CD14-positive monocyte (primary cell): Measurements from ENCODE around the gene SCAMP3. TPM values are rescaled to one million over a fixed set of nuclear protein-coding genes. Genes with fewer than 3 reads are reported as not detected.

Experiments
- DNase-seq, 3 donors: peaks; one replicate each; pipeline ENCODE4 v3.0.0-alpha.2; 2011 to 2022
- H2AFZ ChIP-seq: 2 replicates; pipeline ENCODE4 v1.6.0; 2012; ENCODE audit warnings: mild to moderate bottlenecking, low read depth, low read length, inconsistent platforms; ENCODE audit not compliant: insufficient read depth, poor library complexity, severe bottlenecking
- H3K27ac ChIP-seq, 2 donors: 1 replicate in 1 of 2; 2 replicates in 1 of 2; pipeline ENCODE4 v1.5.1; 2012 to 2013; ENCODE audit warnings: low read length in 2 of 2, control low read depth in 1 of 2, inconsistent platforms in 1 of 2, low read depth in 1 of 2, mild to moderate bottlenecking in 1 of 2
- H3K27me3 ChIP-seq, 2 donors: one replicate each; pipeline versions ENCODE4 v1.6.0 to v1.6.1; 2011 to 2013; ENCODE audit warnings: low read length in 2 of 2; ENCODE audit not compliant: control insufficient read depth in 2 of 2, insufficient read depth in 2 of 2
- H3K36me3 ChIP-seq, 2 donors: replicated peaks in 1 of 2; 1 replicate in 1 of 2; 2 replicates in 1 of 2; pipeline versions ENCODE4 v1.5.1 to v1.6.1; 2012 to 2013; ENCODE audit warnings: low read length in 2 of 2, control low read depth in 1 of 2, inconsistent platforms in 1 of 2, mild to moderate bottlenecking in 1 of 2; ENCODE audit not compliant: insufficient read depth in 2 of 2, control insufficient read depth in 1 of 2
- H3K4me1 ChIP-seq, 2 donors: 1 replicate in 1 of 2; 2 replicates in 1 of 2; pipeline versions ENCODE4 v1.5.1 to v1.6.1; 2012 to 2013; ENCODE audit warnings: low read length in 2 of 2, control low read depth in 1 of 2, inconsistent platforms in 1 of 2, mild to moderate bottlenecking in 1 of 2, moderate library complexity in 1 of 2; ENCODE audit not compliant: insufficient read depth in 2 of 2, control insufficient read depth in 1 of 2
- H3K4me2 ChIP-seq: replicated peaks from 2 replicates; pipeline ENCODE3; 2012; ENCODE audit warnings: low read length, moderate library complexity, mild to moderate bottlenecking; ENCODE audit not compliant: poor library complexity, severe bottlenecking; ENCODE audit errors: extremely low read depth
- H3K4me3 ChIP-seq, 3 experiments: fragments of 200-600 bp in 1 of 3; sonication (generic) in 1 of 3; replicated peaks in 1 of 3; 1 replicate in 2 of 3; 2 replicates in 1 of 3; pipeline ENCODE4 v1.5.1; 2011 to 2013; ENCODE audit warnings: low read length in 3 of 3, mild to moderate bottlenecking in 3 of 3, control low read depth in 2 of 3, low read depth in 2 of 3, inconsistent platforms in 1 of 3, moderate library complexity in 1 of 3
- H3K79me2 ChIP-seq: 2 replicates; pipeline ENCODE4 v1.6.0; 2012; ENCODE audit warnings: mild to moderate bottlenecking, control low read depth, inconsistent platforms, low read length, moderate library complexity; ENCODE audit not compliant: insufficient read depth
- H3K9ac ChIP-seq: 2 replicates; pipeline ENCODE4 v1.6.0; 2017; ENCODE audit warnings: low read length, mild to moderate bottlenecking; ENCODE audit not compliant: insufficient read depth, poor library complexity, severe bottlenecking
- H3K9me3 ChIP-seq, 2 donors: replicated peaks in 1 of 2; 1 replicate in 1 of 2; 2 replicates in 1 of 2; pipeline versions ENCODE4 v1.5.1 to v1.6.1; 2012 to 2013; ENCODE audit warnings: low read length in 2 of 2, control low read depth in 1 of 2; ENCODE audit not compliant: control insufficient read depth in 1 of 2, insufficient read depth in 1 of 2
- H4K20me1 ChIP-seq: 2 replicates; pipeline ENCODE4 v1.6.0; 2012; ENCODE audit warnings: mild to moderate bottlenecking, low read length, control low read depth, moderate library complexity; ENCODE audit not compliant: insufficient read depth
- H3K27ac Mint-ChIP-seq, 7 donors: one replicate each; pipeline ENCODE4 v1.8.0; 2020; ENCODE audit warnings: mild to moderate bottlenecking in 7 of 7, mixed read lengths in 7 of 7, moderate library complexity in 6 of 7, inconsistent platforms in 2 of 7
- H3K27me3 Mint-ChIP-seq, 3 donors: one replicate each; pipeline ENCODE4 v1.8.0; 2021 to 2022; ENCODE audit warnings: low read depth in 3 of 3, mild to moderate bottlenecking in 3 of 3, mixed read lengths in 3 of 3, moderate library complexity in 3 of 3, inconsistent platforms in 1 of 3
- H3K36me3 Mint-ChIP-seq, 2 donors: one replicate each; pipeline ENCODE4 v1.8.0; 2020; ENCODE audit warnings: mixed read lengths in 2 of 2, inconsistent platforms in 1 of 2, mild to moderate bottlenecking in 1 of 2
- H3K4me1 Mint-ChIP-seq: one replicate; pipeline ENCODE4 v1.8.0; 2020; ENCODE audit warnings: mild to moderate bottlenecking, mixed read lengths
- H3K4me3 Mint-ChIP-seq, 2 donors: one replicate each; pipeline ENCODE4 v1.8.0; 2020; ENCODE audit warnings: mild to moderate bottlenecking in 2 of 2, mixed read lengths in 2 of 2, moderate library complexity in 1 of 2
- H3K9me3 Mint-ChIP-seq, 7 donors: one replicate each; pipeline ENCODE4 v1.8.0; 2020 to 2022; ENCODE audit warnings: mixed read lengths in 7 of 7, mild to moderate bottlenecking in 6 of 7, moderate library complexity in 6 of 7, inconsistent platforms in 2 of 7
- WGBS: methylation state at CpG from one replicate; pipeline ENCODE4 v1.1.5; 2013; ENCODE audit warnings: missing lambda C conversion rate; ENCODE audit not compliant: insufficient coverage; 5-methylcytosine and 5-hydroxymethylcytosine counted together
- intact Hi-C, 2 donors: fragments of 100-400 bp; cut with micrococcal nuclease; formaldehyde crosslinking; loops; one replicate each; pipeline versions ENCODE4 v1.15.0 to v1.15.1; 2023
- polyA plus RNA-seq, 3 donors: library from polyadenylated mRNA; depleted of rRNA in 1 of 3; unstranded in 2 of 3; stranded (reverse) in 1 of 3; fragments of 300-500 nt in 2 of 3; fragments of >200 nt in 1 of 3; fragmentation: Illumina TruSeq in 2 of 3; gene quantifications; 1 replicate in 2 of 3; 2 replicates in 1 of 3; pipeline ENCODE4 v1.2.3, GENCODE V29; 2012 to 2021
- TF ChIP-seq, protein P1 (sequence below): fragments of 200-600 bp; IDR thresholded peaks from one replicate; pipeline ENCODE4 v1.8.0; 2022; ENCODE audit warnings: antibody characterized with exemption, mild to moderate bottlenecking

Gene SCAMP3
- polyA plus RNA-seq, 3 donors = 54.9 to 69.8 (median 64.9) TPM

DNA sequence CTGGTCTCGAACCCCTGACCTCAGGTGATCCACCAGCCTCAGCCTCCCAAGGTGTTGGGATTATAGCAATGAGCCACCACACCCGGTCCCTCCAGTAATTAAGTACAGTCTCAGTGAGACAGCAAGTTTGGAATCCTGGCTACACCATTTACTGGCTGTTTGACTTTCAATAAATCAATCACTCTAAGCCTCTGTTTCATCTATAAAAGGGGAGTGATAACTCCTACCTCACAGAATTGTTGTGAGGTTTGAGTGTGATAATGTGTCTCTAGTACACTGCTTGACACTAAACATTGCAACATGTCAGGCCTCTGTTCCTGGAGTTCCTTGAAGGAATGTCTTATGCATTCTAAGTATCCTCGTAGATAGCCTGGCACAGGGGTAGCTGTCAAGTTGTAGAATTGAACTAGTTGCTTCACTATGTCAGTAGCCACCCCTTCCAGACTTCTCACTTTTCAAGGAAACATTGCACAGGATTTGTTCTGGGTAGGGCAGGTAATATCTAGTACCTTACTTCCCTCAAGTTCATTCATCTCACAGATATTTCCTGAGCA, 19.3 kb downstream of the SCAMP3 start:
- WGBS = no CpG with 5 or more reads among the region's 3 CpGs
- Histone ChIP-seq H3K27ac (no peak overlapping the region), H4K20me1 (peaks cover 4% of the 10 kb centered on the region), H3K9ac (no peak overlapping the region), H3K4me3 (peak overlapping the region in 1 of 3 experiments; percentile 95), H3K79me2 (peaks cover 39% of the 10 kb centered on the region), H2AFZ (peak overlapping the region; percentile 86), H3K36me3 (peaks cover 3 to 21% of the 10 kb centered on the region in 2 donors), H3K4me1 (peaks cover 41 to 59% of the 10 kb centered on the region in 2 donors), H3K4me2 (peak overlapping the region; percentile 75), H3K9me3 (no peaks in the 10 kb centered on the region), H3K27me3 (no peaks in the 10 kb centered on the region)
- Mint-ChIP-seq H3K9me3 (peaks cover 0 to 2% (median 0%) of the 10 kb centered on the region in 7 donors), H3K27ac (peak overlapping the region in 5 of 7 donors; percentile 74 to 98 (median 96)), H3K27me3 (peaks cover 0 to 8% (median 2%) of the 10 kb centered on the region in 3 donors), H3K36me3 (peaks cover 19 to 28% of the 10 kb centered on the region in 2 donors), H3K4me1 (peaks cover 53% of the 10 kb centered on the region), H3K4me3 (peak overlapping the region in 1 of 2 donors; percentile 80)
- DNase-seq = no peak
- intact Hi-C loops = loop anchor here (5.0 kb wide), 1 partner anchor 36 kb away; the partner anchor contains the start of genes MTX1 (in 2 of the 2) and THBS3 (in 2 of the 2)
- TF ChIP-seq, protein P1, sequence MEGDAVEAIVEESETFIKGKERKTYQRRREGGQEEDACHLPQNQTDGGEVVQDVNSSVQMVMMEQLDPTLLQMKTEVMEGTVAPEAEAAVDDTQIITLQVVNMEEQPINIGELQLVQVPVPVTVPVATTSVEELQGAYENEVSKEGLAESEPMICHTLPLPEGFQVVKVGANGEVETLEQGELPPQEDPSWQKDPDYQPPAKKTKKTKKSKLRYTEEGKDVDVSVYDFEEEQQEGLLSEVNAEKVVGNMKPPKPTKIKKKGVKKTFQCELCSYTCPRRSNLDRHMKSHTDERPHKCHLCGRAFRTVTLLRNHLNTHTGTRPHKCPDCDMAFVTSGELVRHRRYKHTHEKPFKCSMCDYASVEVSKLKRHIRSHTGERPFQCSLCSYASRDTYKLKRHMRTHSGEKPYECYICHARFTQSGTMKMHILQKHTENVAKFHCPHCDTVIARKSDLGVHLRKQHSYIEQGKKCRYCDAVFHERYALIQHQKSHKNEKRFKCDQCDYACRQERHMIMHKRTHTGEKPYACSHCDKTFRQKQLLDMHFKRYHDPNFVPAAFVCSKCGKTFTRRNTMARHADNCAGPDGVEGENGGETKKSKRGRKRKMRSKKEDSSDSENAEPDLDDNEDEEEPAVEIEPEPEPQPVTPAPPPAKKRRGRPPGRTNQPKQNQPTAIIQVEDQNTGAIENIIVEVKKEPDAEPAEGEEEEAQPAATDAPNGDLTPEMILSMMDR = no peak

- Histone ChIP-seq H3K79me2 (peaks cover 39% of the 10 kb centered on the region), H3K36me3 (peaks cover 13 to 31% of the 10 kb centered on the region in 2 donors), H3K4me2 (peak overlapping the region; percentile 75), H3K9me3 (no peaks in the 10 kb centered on the region), H4K20me1 (peaks cover 4% of the 10 kb centered on the region), H3K4me1 (peaks cover 41 to 70% of the 10 kb centered on the region in 2 donors), H3K9ac (peak overlapping the region; percentile 54), H3K27me3 (no peaks in the 10 kb centered on the region), H3K4me3 (peak overlapping the region in 1 of 3 experiments; percentile 79), H2AFZ (no peak overlapping the region), H3K27ac (peak overlapping the region; percentile 62 to 87)
- TF ChIP-seq, protein P1 = no peak
- 0% methylated on average over 2 of the region's 4 CpGs for WGBS
- Mint-ChIP-seq H3K36me3 (peaks cover 30 to 32% of the 10 kb centered on the region in 2 donors), H3K9me3 (peaks cover 0 to 2% (median 0%) of the 10 kb centered on the region in 7 donors), H3K4me3 (peak overlapping the region; percentile 48 to 75), H3K27ac (peak overlapping the region; percentile 94 to 99 (median 97)), H3K4me1 (peaks cover 57% of the 10 kb centered on the region), H3K27me3 (peaks cover 0 to 8% (median 2%) of the 10 kb centered on the region in 3 donors)
- intact Hi-C loops = loop anchor here (5.0 kb wide), 1 partner anchor 35 kb away; the partner anchor contains the start of genes MTX1 (in 2 of the 2) and THBS3 (in 2 of the 2)
- DNase-seq = peak; percentile 88 to 93 (median 91)
Measured at GRCh38 chr1:155241841-155242264, 20.3 kb downstream of the SCAMP3 start.
